ENCODE results near the gene LCN10. TPM values are rescaled to one million over a fixed set of nuclear protein-coding genes. Genes with fewer than 3 reads are reported as not detected.

The LCN10 gene
- total RNA-seq, 4 donors from 2014 or later: 0.68 to 8.6 (median 3.8) TPM

- TF ChIP-seq CTCF (IDR thresholded peaks at IDR 0.05; ENCODE audit: low read depth): no peak
Measured at GRCh38 chr9:136724772-136725171, 18.0 kb downstream of the LCN10 start.

- no peak for TF ChIP-seq CTCF (IDR thresholded peaks at IDR 0.05; ENCODE audit: low read depth)
Measured at GRCh38 chr9:136723989-136724388, 18.8 kb downstream of the LCN10 start.

- no peak for TF ChIP-seq CTCF (IDR thresholded peaks at IDR 0.05; ENCODE audit: low read depth)
Measured at GRCh38 chr9:136723362-136723976, 19.3 kb downstream of the LCN10 start.

GRCh38 chr9:136722969-136723356 is 19.8 kb downstream of the LCN10 start:
- TF ChIP-seq CTCF (IDR thresholded peaks at IDR 0.05; ENCODE audit: low read depth): no peak

GRCh38 chr9:136722093-136722968 is 20.4 kb downstream of the LCN10 start:
- no peak for TF ChIP-seq CTCF (IDR thresholded peaks at IDR 0.05; ENCODE audit: low read depth)

GRCh38 chr9:136721339-136722092 is 21.2 kb downstream of the LCN10 start:
- TF ChIP-seq CTCF (IDR thresholded peaks at IDR 0.05; ENCODE audit: low read depth): no peak

- TF ChIP-seq CTCF (IDR thresholded peaks at IDR 0.05; ENCODE audit: low read depth): no peak
Measured at GRCh38 chr9:136720898-136721338, 21.8 kb downstream of the LCN10 start.

Data from subcutaneous adipose tissue (tissue), 4 donors.